Liver (tissue), 9 donors: ENCODE measurements around the gene DCAF8. TPM values are rescaled to one million over a fixed set of nuclear protein-coding genes. Genes with fewer than 3 reads are reported as not detected.
A peak's percentile ranks its signal among the peaks of the same experiment; 100 is the strongest.

ENCODE experiments used
- DNase-seq: peaks from one replicate; pipeline ENCODE4 v3.0.0-alpha.2; 2017; ENCODE audit warnings: low spot score
- H3K27ac ChIP-seq, 2 donors: one replicate each; pipeline ENCODE4 v1.7.0; 2013; ENCODE audit warnings: inconsistent platforms in 2 of 2, low read length in 2 of 2, control low read depth in 1 of 2, low read depth in 1 of 2, mild to moderate bottlenecking in 1 of 2
- H3K27me3 ChIP-seq, 4 donors: one replicate each; pipeline versions ENCODE4 v1.6.1 to v1.7.0; 2013; ENCODE audit warnings: low read length in 3 of 4, inconsistent platforms in 1 of 4, mild to moderate bottlenecking in 1 of 4, moderate library complexity in 1 of 4; ENCODE audit not compliant: control insufficient read depth in 4 of 4, insufficient read depth in 4 of 4
- H3K36me3 ChIP-seq, 4 donors: one replicate each; pipeline versions ENCODE4 v1.6.1 to v1.7.0; 2013; ENCODE audit warnings: low read length in 3 of 4, mild to moderate bottlenecking in 3 of 4, low read depth in 1 of 4, moderate library complexity in 1 of 4; ENCODE audit not compliant: control insufficient read depth in 4 of 4, insufficient read depth in 3 of 4
- H3K4me1 ChIP-seq, 4 donors: one replicate each; pipeline versions ENCODE4 v1.6.1 to v1.7.0; 2013; ENCODE audit warnings: low read length in 3 of 4, mild to moderate bottlenecking in 3 of 4, moderate library complexity in 1 of 4; ENCODE audit not compliant: control insufficient read depth in 4 of 4, insufficient read depth in 4 of 4
- H3K4me3 ChIP-seq, 3 donors: one replicate each; pipeline versions ENCODE4 v1.6.1 to v1.7.0; 2013; ENCODE audit warnings: low read length in 3 of 3, control low read depth in 1 of 3, low read depth in 1 of 3, mild to moderate bottlenecking in 1 of 3
- H3K9ac ChIP-seq, 2 donors: one replicate each; pipeline ENCODE4 v1.7.0; 2013; ENCODE audit warnings: low read length in 2 of 2, mild to moderate bottlenecking in 2 of 2, moderate library complexity in 2 of 2, control low read depth in 1 of 2, low read depth in 1 of 2
- H3K9me3 ChIP-seq, 4 donors: one replicate each; pipeline versions ENCODE4 v1.6.1 to v1.7.0; 2013; ENCODE audit warnings: low read length in 3 of 4; ENCODE audit not compliant: control insufficient read depth in 4 of 4
- CTCF ChIP-seq: fragments of 150-350 bp; IDR thresholded peaks from 2 replicates; pipeline ENCODE4 v1.5.1; 2017; ENCODE audit warnings: improper control_type of control experiment, low read depth, low read length; ENCODE audit not compliant: missing input control
- EGR1 ChIP-seq, 2 donors: IDR thresholded peaks; 2 replicates each; pipeline ENCODE4 v1.6.1; 2016 to 2018; ENCODE audit warnings: antibody characterized with exemption in 2 of 2, low read depth in 2 of 2
- FOXA1 ChIP-seq: IDR thresholded peaks from 2 replicates; pipeline ENCODE4 v1.6.1; 2016; ENCODE audit warnings: antibody characterized with exemption
- FOXA2 ChIP-seq: IDR thresholded peaks from 2 replicates; pipeline ENCODE4 v1.6.1; 2016; ENCODE audit warnings: antibody characterized with exemption
- GABPA ChIP-seq, 2 donors: IDR thresholded peaks in 1 of 2; conservative IDR thresholded peaks in 1 of 2; 2 replicates each; pipeline ENCODE4 v1.6.1; 2016; ENCODE audit warnings: antibody characterized with exemption in 2 of 2, mild to moderate bottlenecking in 1 of 2, moderate library complexity in 1 of 2
- HNF4A ChIP-seq, 2 donors: conservative IDR thresholded peaks; 2 replicates each; pipeline ENCODE4 v1.6.1; 2016; ENCODE audit warnings: antibody characterized with exemption in 2 of 2, mild to moderate bottlenecking in 2 of 2
- HNF4G ChIP-seq: IDR thresholded peaks from 2 replicates; pipeline ENCODE4 v1.6.1; 2016; ENCODE audit warnings: antibody characterized with exemption
- JUND ChIP-seq, 2 donors: IDR thresholded peaks; 2 replicates each; pipeline ENCODE4 v1.6.1; 2016; ENCODE audit warnings: antibody characterized with exemption in 2 of 2
- MAX ChIP-seq: IDR thresholded peaks from 2 replicates; pipeline ENCODE4 v1.6.1; 2016; ENCODE audit warnings: antibody characterized with exemption
- NR2F2 ChIP-seq: IDR thresholded peaks from 2 replicates; pipeline ENCODE4 v1.6.1; 2016; ENCODE audit warnings: antibody characterized with exemption
- RAD21 ChIP-seq, 2 donors: IDR thresholded peaks; 2 replicates each; pipeline ENCODE4 v1.6.1; 2016; ENCODE audit warnings: antibody characterized with exemption in 2 of 2, mild to moderate bottlenecking in 2 of 2
- REST ChIP-seq: IDR thresholded peaks from 2 replicates; pipeline ENCODE4 v1.6.1; 2016; ENCODE audit warnings: antibody characterized with exemption, mild to moderate bottlenecking
- RXRA ChIP-seq, 2 donors: IDR thresholded peaks; 2 replicates each; pipeline ENCODE4 v1.6.1; 2017 to 2018; ENCODE audit warnings: antibody characterized with exemption in 2 of 2, mild to moderate bottlenecking in 1 of 2
- SP1 ChIP-seq: IDR thresholded peaks from 2 replicates; pipeline ENCODE4 v1.6.1; 2018; ENCODE audit warnings: antibody characterized with exemption, mild to moderate bottlenecking
- TAF1 ChIP-seq: conservative IDR thresholded peaks from 2 replicates; pipeline ENCODE4 v1.6.1; 2016; ENCODE audit warnings: antibody characterized with exemption, mild to moderate bottlenecking
- YY1 ChIP-seq: IDR thresholded peaks from 2 replicates; pipeline ENCODE4 v1.6.1; 2016; ENCODE audit warnings: antibody characterized with exemption, mild to moderate bottlenecking
- ZBTB33 ChIP-seq: IDR thresholded peaks from 2 replicates; pipeline ENCODE4 v1.6.1; 2016; ENCODE audit warnings: antibody characterized with exemption
- WGBS: extraction: QIAGEN DNeasy Blood & Tissue Kit; methylation state at CpG from one replicate; pipeline ENCODE4 v1.1.7; 2013; 5-methylcytosine and 5-hydroxymethylcytosine counted together
- polyA plus RNA-seq, 2 donors: library from polyadenylated mRNA; stranded (reverse) in 1 of 2; unstranded in 1 of 2; fragments of 200-250 nt in 1 of 2; fragments of >200 nt in 1 of 2; fragmentation: Nextera tagmentation in 1 of 2; extraction: Ambion mirVana in 1 of 2; gene quantifications; one replicate each; pipeline versions ENCODE4 v1.2.1 to v1.2.3, GENCODE V29; 2013 to 2015
- total RNA-seq, 2 donors: library from RNA; depleted of rRNA; stranded (reverse); fragments of >200 nt; gene quantifications; one replicate each; pipeline ENCODE4 v1.2.3, GENCODE V29; 2014
- TF ChIP-seq, protein P1 (sequence below): IDR thresholded peaks from 2 replicates; pipeline ENCODE4 v1.6.1; 2016; ENCODE audit warnings: antibody characterized with exemption
- donor health status: healthy.
- donor health status: healthy.
- donor health status: healthy.
- donor health status: healthy.
- donor health status: healthy.

The DCAF8 gene
- total and polyA plus RNA-seq, 4 donors = 80.3 to 199 (median 102) TPM

DNA sequence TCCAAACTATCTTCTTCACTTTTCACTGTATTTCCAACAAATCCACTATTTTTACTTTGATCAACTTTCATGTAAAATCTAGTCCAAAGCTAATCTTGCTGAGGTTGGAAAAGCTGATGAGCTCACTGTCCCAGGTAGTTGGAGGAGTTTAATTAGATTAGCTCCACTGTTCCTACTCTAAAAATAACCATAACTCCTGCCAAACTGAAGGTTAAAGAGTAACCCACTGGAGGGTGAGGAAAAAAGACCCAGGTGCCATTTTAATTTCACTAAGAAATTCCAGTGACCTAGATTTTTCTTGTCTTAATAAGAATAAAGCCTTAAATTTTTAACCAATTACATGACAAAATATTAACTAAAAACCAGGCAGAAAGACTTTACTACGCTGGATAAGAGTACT lies 15.3 kb downstream of the DCAF8 start:
- H3K4me3 ChIP-seq = no peak overlapping the region
- H3K4me1 ChIP-seq = peaks cover 3 to 59% (median 53%) of the 10 kb centered on the region in 4 donors
- H3K9ac ChIP-seq = no peak overlapping the region
- H3K36me3 ChIP-seq = peaks cover 0 to 2% (median under 1%) of the 10 kb centered on the region in 4 donors
- no peaks in the 10 kb centered on the region for H3K9me3 ChIP-seq
- TF ChIP-seq JUND (IDR thresholded peaks at IDR 0.05) (peak in 1 of 2 donors; percentile 36), HNF4A (conservative IDR thresholded peaks at IDR 0.05) (peak; percentile 43), EGR1 (IDR thresholded peaks at IDR 0.05; ENCODE audit: low read depth in 2 of 2) (no peak), YY1 (peak; percentile 91), MAX (no peak), RXRA (IDR thresholded peaks at IDR 0.05) (peak; percentile 21 to 24), FOXA1 (no peak), RAD21 (IDR thresholded peaks at IDR 0.05) (peak in 1 of 2 donors; percentile 5)
- TF ChIP-seq, protein P1, sequence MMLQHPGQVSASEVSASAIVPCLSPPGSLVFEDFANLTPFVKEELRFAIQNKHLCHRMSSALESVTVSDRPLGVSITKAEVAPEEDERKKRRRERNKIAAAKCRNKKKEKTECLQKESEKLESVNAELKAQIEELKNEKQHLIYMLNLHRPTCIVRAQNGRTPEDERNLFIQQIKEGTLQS = peak; percentile 13
- no peak for DNase-seq
- peak overlapping the region in 1 of 2 donors; percentile 48 for H3K27ac ChIP-seq
- 79% methylated on average over 1 of the region's 1 CpG for WGBS
- H3K27me3 ChIP-seq = no peaks in the 10 kb centered on the region

DNA sequence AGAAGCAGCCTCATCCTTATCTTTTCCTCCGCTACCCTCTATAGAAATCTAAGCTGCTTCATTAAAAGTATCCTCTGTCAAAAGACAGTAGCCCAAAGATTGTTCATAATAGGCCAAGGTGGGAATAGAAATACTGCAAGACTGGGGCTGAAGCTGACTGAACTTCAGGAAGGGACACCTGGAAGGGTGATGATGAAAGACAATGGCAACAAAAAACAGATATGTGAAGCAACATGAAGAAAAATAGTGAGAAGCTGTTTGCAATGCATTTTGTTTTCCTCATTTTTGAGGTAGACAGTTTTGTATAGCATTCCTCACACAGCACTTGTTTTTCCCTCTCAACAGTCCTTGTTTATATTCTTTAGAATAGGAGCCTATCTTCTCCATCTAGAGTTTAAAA lies 16.9 kb downstream of the DCAF8 start:
- no peaks in the 10 kb centered on the region for H3K27me3 ChIP-seq
- H3K4me3 ChIP-seq = no peak overlapping the region
- peaks cover 0 to 2% (median 1%) of the 10 kb centered on the region in 4 donors for H3K36me3 ChIP-seq
- H3K4me1 ChIP-seq = peaks cover 3 to 51% (median 45%) of the 10 kb centered on the region in 4 donors
- 93% methylated on average over 1 of the region's 1 CpG for WGBS
- TF ChIP-seq FOXA1 (no peak), REST (no peak), TAF1 (no peak), RAD21 (IDR thresholded peaks at IDR 0.05) (no peak), EGR1 (IDR thresholded peaks at IDR 0.05; ENCODE audit: low read depth in 2 of 2) (no peak), ZBTB33 (no peak), CTCF (no peak), GABPA (IDR thresholded peaks at IDR 0.05 in 1 of 2, conservative IDR thresholded peaks at IDR 0.05 in 1 of 2) (no peak), YY1 (no peak), HNF4A (conservative IDR thresholded peaks at IDR 0.05) (no peak), MAX (no peak), HNF4G (no peak), JUND (IDR thresholded peaks at IDR 0.05) (no peak), NR2F2 (no peak), FOXA2 (no peak), SP1 (no peak), RXRA (IDR thresholded peaks at IDR 0.05) (no peak)
- TF ChIP-seq, protein P1 = no peak
- H3K9me3 ChIP-seq = no peaks in the 10 kb centered on the region
- H3K27ac ChIP-seq = no peak overlapping the region
- H3K9ac ChIP-seq = no peak overlapping the region
- no peak for DNase-seq
